ENCODE results near the gene JCAD.

Gene JCAD

GRCh38 chr10:30088178-30088577, 28.8 kb upstream of the JCAD start:
- in situ Hi-C loops (cut with MboI; ENCODE audit: low sequenced_read_pairs, unreplicated experiment), result no loop called here
- DNase-seq (ENCODE audit: low spot score), result no peak
- TF ChIP-seq CTCF (IDR thresholded peaks at IDR 0.05; ENCODE audit: borderline replicate concordance, control extremely low read depth, extremely low read depth, insufficient read depth, missing control alignments), result no peak

- in situ Hi-C loops (cut with MboI; ENCODE audit: low sequenced_read_pairs, unreplicated experiment), result no loop called here
- no peak for TF ChIP-seq CTCF (IDR thresholded peaks at IDR 0.05; ENCODE audit: borderline replicate concordance, control extremely low read depth, extremely low read depth, insufficient read depth, missing control alignments)
- DNase-seq (ENCODE audit: low spot score), result no peak
Observed at GRCh38 chr10:30083934-30084333, 24.5 kb upstream of the JCAD start.

DNA sequence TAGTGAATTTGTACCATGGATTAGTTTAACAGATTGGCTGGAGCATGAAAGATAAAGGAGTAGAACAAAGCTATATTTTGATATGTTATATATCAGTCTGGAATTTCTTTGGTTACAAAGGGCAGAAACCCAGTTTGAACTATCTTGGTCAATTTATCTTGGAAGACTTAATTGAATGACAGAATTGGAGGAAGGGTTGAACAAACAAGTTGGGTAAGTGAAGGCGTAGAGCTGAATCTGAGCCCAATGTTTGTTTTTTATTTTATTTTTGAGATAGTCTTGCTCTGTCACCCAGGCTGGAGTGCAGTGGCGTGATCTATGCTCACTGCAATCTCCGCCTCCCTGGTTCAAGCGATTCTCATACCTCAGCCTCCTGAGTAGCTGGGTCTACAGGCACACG, 21.8 kb upstream of the JCAD start:
- TF ChIP-seq CTCF (IDR thresholded peaks at IDR 0.05; ENCODE audit: borderline replicate concordance, control extremely low read depth, extremely low read depth, insufficient read depth, missing control alignments), result no peak
- DNase-seq (ENCODE audit: low spot score), result no peak
- in situ Hi-C loops (cut with MboI; ENCODE audit: low sequenced_read_pairs, unreplicated experiment), result no loop called here

GRCh38 chr10:30080161-30080560, 20.8 kb upstream of the JCAD start:
- in situ Hi-C loops (cut with MboI; ENCODE audit: low sequenced_read_pairs, unreplicated experiment), result no loop called here
- DNase-seq (ENCODE audit: low spot score), result no peak

GRCh38 chr10:30079408-30079807, 20.0 kb upstream of the JCAD start:
- DNase-seq (ENCODE audit: low spot score), result no peak
- in situ Hi-C loops (cut with MboI; ENCODE audit: low sequenced_read_pairs, unreplicated experiment), result no loop called here
- no peak for TF ChIP-seq CTCF (IDR thresholded peaks at IDR 0.05; ENCODE audit: borderline replicate concordance, control extremely low read depth, extremely low read depth, insufficient read depth, missing control alignments)

More at GRCh38 chr10:30080161-30080560, 20.8 kb upstream of the JCAD start:
- no peak for TF ChIP-seq CTCF (IDR thresholded peaks at IDR 0.05; ENCODE audit: borderline replicate concordance, control extremely low read depth, extremely low read depth, insufficient read depth, missing control alignments)

GRCh38 chr10:30075481-30075880, 16.1 kb upstream of the JCAD start:
- DNase-seq (ENCODE audit: low spot score), result no peak
- in situ Hi-C loops (cut with MboI; ENCODE audit: low sequenced_read_pairs, unreplicated experiment), result no loop called here
- no peak for TF ChIP-seq CTCF (IDR thresholded peaks at IDR 0.05; ENCODE audit: borderline replicate concordance, control extremely low read depth, extremely low read depth, insufficient read depth, missing control alignments)

DNA sequence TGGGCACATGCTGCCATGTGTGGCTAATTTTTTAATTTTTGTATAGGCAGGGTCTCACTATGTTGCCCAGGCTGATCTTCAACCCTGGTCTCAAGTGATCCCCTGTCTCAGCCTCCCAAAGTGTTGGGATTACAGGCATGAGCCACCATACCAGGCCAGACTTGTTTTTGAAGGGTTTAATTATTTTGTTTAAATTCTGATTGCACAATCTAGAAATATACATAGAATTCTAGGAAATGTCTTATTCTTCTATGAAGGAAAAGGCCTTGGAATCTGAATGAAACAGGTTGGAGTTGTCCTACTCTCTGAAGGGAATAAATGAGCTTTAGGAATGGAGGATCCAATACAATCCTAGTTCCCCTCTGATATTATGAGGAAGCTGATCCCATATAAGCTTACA, 15.5 kb upstream of the JCAD start:
- DNase-seq (ENCODE audit: low spot score), result no peak
- in situ Hi-C loops (cut with MboI; ENCODE audit: low sequenced_read_pairs, unreplicated experiment), result no loop called here
- no peak for TF ChIP-seq CTCF (IDR thresholded peaks at IDR 0.05; ENCODE audit: borderline replicate concordance, control extremely low read depth, extremely low read depth, insufficient read depth, missing control alignments)

Measured in GM13976 (cell line).